ENCODE data around the gene ESR1. TPM values are rescaled to one million over a fixed set of nuclear protein-coding genes. Genes with fewer than 3 reads are reported as not detected.

Gene ESR1
- total RNA-seq, 1 experiment from 2014 or later, result 0.98 TPM

- ATAC-seq (no peak), DNase-seq (ENCODE audit: low spot score) (no peak)
- no peaks in the 10 kb centered on the region for H3K27me3 Mint-ChIP-seq (ENCODE audit: low read depth)
- ChIA-PET POLR2A (no interaction called here), CTCF (no interaction called here)
- no peak overlapping the region for H3K4me3 Mint-ChIP-seq
- no peak for TF ChIP-seq PRRX2 (CRISPR knock-in tag; IDR thresholded peaks at IDR 0.05)
- no peak for TF ChIP-seq MYBL2 (CRISPR knock-in tag; IDR thresholded peaks at IDR 0.05)
- no peak for TF ChIP-seq FOXJ3 (CRISPR knock-in tag; IDR thresholded peaks at IDR 0.05; ENCODE audit: borderline replicate concordance)
- TF ChIP-seq TCF7 (CRISPR knock-in tag; IDR thresholded peaks at IDR 0.05; ENCODE audit: low read depth), result no peak
- no peak for TF ChIP-seq ZNF671 (CRISPR knock-in tag; IDR thresholded peaks at IDR 0.05)
- no peak for TF ChIP-seq ZNF263 (CRISPR knock-in tag; IDR thresholded peaks at IDR 0.05; ENCODE audit: low read depth)
- no peak for TF ChIP-seq ATF1 (CRISPR knock-in tag; IDR thresholded peaks at IDR 0.05)
- TF ChIP-seq GRHL2 (CRISPR knock-in tag; IDR thresholded peaks at IDR 0.05; ENCODE audit: insufficient replicate concordance, severe bottlenecking), result no peak
- TF ChIP-seq HMGXB4 (CRISPR knock-in tag; IDR thresholded peaks at IDR 0.05), result no peak
- TF ChIP-seq PREB (CRISPR knock-in tag; IDR thresholded peaks at IDR 0.05; ENCODE audit: borderline replicate concordance), result no peak
- TF ChIP-seq MAX (CRISPR knock-in tag; IDR thresholded peaks at IDR 0.05), result no peak
- TF ChIP-seq NFYB (CRISPR knock-in tag; conservative IDR thresholded peaks at IDR 0.05; ENCODE audit: low read depth), result no peak
- no peak for TF ChIP-seq TEAD4 (CRISPR knock-in tag; IDR thresholded peaks at IDR 0.05)
- TF ChIP-seq STAT6 (CRISPR knock-in tag; conservative IDR thresholded peaks at IDR 0.05; ENCODE audit: low read depth), result no peak
- TF ChIP-seq RORB (CRISPR knock-in tag; IDR thresholded peaks at IDR 0.05), result no peak
- no peak for TF ChIP-seq MLX (CRISPR knock-in tag; IDR thresholded peaks at IDR 0.05)
- TF ChIP-seq TEAD1 (CRISPR knock-in tag; IDR thresholded peaks at IDR 0.05), result no peak
- no peaks in the 10 kb centered on the region for H3K4me1 Mint-ChIP-seq
- no peak overlapping the region for H3K27ac Mint-ChIP-seq
- H3K36me3 Mint-ChIP-seq, result no peaks in the 10 kb centered on the region
- H3K9me3 Mint-ChIP-seq, result no peaks in the 10 kb centered on the region
Observed at GRCh38 chr6:152154559-152155356, 347.3 kb downstream of the ESR1 start.

- no peaks in the 10 kb centered on the region for H3K36me3 Mint-ChIP-seq
- H3K4me1 Mint-ChIP-seq, result no peaks in the 10 kb centered on the region
- ChIA-PET CTCF (no interaction called here), POLR2A (no interaction called here)
- ATAC-seq (no peak), DNase-seq (ENCODE audit: low spot score) (no peak)
- no peak overlapping the region for H3K27ac Mint-ChIP-seq
- H3K4me3 Mint-ChIP-seq, result no peak overlapping the region
- H3K27me3 Mint-ChIP-seq (ENCODE audit: low read depth), result no peaks in the 10 kb centered on the region
- no peaks in the 10 kb centered on the region for H3K9me3 Mint-ChIP-seq
- TF ChIP-seq ATF6 (CRISPR knock-in tag; IDR thresholded peaks at IDR 0.05) (no peak), ETV6 (CRISPR knock-in tag; IDR thresholded peaks at IDR 0.05) (no peak), KAT7 (CRISPR knock-in tag; IDR thresholded peaks at IDR 0.05; ENCODE audit: borderline replicate concordance) (no peak), PRDM15 (CRISPR knock-in tag; IDR thresholded peaks at IDR 0.05) (no peak), ZNF317 (CRISPR knock-in tag; IDR thresholded peaks at IDR 0.05; ENCODE audit: borderline replicate concordance, low read depth) (no peak)
Observed at GRCh38 chr6:152155792-152156191, 348.3 kb downstream of the ESR1 start.
